AML-193 (cell line): ENCODE data around the gene SLC29A4.
"Not testable (repeated sequence)": the region's sequence is repeated elsewhere in the genome, so short reads cannot be mapped to it uniquely, and the experiment has no call there.

Experiments used
- DNase-seq, 2 experiments: peaks; one replicate each; lab custom pipeline; 2025; lab: John Stamatoyannopoulos, UW

Gene SLC29A4, protein sequence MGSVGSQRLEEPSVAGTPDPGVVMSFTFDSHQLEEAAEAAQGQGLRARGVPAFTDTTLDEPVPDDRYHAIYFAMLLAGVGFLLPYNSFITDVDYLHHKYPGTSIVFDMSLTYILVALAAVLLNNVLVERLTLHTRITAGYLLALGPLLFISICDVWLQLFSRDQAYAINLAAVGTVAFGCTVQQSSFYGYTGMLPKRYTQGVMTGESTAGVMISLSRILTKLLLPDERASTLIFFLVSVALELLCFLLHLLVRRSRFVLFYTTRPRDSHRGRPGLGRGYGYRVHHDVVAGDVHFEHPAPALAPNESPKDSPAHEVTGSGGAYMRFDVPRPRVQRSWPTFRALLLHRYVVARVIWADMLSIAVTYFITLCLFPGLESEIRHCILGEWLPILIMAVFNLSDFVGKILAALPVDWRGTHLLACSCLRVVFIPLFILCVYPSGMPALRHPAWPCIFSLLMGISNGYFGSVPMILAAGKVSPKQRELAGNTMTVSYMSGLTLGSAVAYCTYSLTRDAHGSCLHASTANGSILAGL

DNA sequence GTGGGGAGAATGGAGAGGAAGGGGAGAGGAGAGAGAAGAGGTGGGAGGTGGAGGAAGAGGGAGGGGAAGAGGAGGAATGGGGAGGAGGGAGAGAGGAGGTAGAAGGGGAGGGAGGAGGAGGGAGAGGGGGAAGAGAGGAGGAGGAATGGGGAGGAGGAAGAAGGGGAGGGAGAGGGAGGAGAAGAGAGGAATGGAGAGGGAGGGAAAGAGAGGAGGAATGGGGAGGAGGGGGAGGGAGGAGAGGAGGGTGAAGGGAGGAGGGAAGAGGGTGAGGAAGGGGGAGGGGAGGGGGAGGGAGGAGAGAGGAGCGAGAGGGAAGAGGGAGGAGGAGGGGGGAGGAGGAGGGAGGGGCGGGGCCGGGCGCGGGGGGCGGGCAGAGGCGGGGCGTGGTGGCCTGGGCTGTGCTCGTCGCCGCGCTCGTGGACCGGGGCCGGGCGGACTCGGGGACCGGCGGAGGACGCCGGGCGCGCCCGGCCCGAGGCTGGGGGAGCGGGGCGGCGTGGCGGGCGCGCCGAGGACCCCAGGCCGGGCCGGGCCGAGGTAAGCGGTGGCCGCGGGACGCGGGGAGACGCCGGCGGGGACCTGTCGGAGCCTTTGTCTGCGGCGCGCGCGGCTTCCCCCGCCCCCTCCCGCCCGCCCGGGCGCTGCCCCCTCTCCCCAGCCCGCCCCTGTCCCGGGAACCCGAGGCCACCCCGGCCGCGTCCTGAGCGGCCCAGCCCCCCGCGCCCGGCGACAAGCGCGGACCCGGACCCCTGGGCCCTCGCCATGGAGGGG lies at the start of gene SLC29A4:
SLC29A4 (plus strand) TSS at position 401 of the 774 bp plus-strand sequence. CDS start 4,874 bp downstream, outside the sequence.
- no peak for DNase-seq

DNA sequence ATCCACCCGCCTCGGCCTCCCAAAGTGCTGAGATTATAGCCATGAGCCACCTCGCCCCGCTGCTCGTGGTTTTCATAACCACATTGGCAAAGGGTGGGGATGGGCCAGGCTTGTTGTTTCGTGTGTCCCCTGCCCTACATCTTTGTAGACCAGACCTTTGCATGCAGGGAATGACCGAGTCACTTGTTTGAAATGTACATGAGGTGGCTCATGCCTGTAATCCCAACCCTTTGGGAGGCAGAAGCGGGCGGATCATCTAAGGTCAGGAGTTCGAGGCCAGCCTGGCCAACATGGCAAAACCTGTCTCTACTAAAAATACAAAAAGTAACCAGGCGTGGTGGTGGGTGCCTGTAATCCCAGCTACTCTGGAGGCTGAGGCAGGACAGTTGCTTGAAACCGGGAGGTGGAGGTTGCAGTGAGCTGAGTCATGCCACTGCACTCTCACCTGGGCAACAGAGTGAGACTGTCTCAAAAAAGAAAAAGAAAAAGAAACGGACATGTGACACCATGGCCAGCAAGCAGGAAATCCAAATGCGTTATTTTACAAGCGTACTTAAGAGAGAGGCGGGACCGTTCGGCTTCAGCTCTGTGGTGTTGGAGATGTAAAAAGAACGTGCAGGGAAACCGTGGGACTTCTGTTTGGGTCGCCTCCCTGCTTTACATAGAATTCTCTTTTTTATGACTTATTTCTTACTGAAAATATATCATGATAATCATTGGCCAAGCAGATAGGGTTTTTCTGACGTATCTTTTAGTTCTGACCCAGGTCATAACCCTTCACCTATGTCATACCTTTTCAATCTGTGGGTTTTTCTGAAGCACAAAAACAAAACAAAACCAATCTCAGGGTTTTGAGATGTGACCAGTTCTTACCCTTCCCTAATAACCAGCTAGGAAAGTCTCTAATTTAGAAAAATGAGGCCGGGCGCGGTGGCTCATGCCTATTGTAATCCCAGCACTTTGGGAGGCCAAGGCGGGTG lies 47.6 kb upstream of the SLC29A4 start:
- no peak for DNase-seq

DNA sequence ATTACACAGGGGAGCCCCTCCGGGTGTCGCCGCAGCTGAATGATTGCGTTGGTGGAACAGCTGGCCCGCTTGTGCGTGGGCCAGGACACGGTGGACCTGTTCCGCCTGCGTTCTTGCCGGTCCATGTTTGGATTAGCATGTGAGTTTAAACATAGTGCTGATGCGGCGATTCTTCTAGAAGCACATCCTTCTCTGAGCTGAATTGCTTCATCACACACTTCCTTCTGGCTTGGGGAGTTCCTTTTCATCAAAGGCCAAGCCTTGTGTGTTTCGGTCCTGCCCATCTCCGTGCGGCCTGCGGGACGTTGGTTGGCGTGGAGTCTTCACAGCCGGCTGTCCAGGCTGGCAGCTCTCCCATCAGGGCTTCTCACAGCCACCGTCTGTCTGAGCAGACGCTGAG lies 45.5 kb upstream of the SLC29A4 start:
- peak; percentile 72 for DNase-seq

DNA sequence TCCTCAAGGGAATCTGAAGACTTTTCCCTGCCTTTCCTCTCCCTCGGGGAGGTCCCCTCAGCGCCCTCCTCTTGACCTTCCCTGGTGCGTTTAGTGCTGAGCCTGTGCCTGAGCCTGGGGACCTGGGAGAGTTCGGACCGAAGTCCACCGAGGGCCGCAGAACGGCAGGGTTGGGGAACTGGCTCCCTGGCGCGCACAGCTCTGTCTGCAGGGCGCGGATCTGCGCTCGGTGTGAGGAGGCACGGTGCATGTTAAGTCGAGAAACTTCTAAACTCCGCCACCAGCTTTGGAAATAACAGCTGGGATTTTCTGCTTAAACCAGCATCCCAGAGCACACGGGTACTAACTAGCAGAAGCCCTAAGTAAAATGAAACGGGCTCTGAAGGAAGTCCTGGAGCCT lies 44.2 kb upstream of the SLC29A4 start:
- DNase-seq, result no peak

DNA sequence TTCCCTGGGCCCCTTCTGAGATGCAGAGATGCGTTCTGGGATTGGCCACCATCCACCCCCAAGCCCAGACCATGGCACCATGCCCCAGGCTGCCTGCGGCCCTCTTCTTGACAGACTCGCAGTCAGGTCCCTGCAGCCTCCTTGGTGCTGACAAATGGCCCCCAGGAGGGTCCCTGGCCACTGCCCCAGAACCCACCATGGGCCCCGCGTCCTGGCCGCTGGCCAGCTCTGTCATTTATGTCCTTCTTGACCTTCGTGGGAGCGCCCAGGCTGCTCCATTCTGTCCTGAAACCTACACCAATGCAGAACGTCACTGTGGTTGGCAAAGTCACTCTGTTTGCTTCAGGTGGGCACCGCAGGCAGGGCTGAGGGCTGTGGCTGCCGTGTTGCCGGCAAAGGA lies 39.5 kb upstream of the SLC29A4 start:
- no peak for DNase-seq

DNA sequence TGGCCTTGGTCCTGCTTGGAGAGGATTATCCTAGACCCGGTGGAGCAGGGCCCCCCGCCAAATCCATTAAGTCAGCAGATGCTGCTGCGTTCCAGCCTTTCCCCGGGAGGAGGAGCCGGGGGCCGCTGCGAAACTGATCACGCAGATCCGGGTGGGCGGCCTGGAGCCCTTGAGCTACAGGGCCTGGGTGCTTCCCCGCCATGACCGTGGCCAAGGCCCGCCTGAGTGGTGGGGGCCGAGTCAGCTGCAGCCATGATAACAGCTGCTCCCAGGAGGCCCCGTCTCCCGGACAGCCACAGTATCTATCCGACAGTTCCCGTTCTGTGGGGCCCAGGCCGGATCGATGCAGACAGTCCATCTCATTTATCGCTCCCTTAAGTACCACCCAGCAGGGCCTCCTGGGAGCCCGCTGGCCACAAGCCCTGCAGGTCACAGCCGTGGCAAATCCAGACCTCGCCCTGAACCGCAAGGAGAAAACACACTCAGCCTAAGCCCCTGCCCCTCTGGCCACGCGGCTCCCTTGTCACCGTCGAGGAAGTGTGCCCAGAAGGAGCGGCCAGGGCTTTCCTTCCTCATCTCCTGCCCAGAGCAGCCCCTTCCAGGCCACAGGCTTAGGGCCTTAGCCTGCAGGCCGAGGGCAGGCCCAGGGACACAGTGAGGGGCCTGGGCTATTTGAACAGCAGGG lies 34.4 kb upstream of the SLC29A4 start:
- no peak for DNase-seq

DNA sequence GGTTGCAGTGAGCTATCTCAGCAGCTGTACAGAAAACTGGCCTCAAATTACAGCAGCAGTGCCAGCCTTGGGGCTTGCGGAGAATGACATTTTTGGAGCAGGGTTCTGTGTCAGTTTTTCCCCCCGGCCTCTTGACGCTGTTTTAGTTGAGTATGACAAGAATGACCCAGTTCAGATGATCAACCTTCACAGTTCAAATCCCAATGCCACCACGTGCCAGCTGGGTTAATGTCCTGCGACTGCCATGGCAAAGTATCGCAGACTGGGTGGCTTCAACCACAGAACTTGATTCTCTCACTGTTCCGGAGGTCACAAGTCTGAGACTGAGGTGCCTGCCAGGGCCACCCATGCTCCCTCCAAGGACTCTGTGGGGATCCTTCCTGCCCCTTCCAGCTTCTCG lies 32.0 kb upstream of the SLC29A4 start:
- DNase-seq, result not testable (repeated sequence)

DNA sequence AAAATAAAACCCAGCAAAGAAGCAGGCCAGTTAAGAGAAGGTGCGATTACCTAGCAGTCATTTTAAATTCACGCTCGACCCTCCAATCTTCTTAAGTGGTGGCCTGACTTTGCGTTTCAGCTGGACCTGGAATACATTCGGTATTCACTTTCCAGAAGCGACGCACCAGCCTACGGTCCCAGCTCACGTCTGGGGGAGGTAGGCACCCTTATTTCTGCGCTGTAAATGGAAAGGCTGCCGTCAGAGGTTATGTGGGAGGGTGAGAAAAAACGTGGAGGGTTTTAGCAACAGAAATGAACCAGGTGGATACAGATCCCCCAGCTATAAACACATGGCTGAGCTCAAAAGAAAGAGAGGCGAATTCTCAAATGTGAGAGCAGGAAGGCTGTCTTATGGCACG lies 29.2 kb upstream of the SLC29A4 start:
- DNase-seq, result not testable (repeated sequence)

DNA sequence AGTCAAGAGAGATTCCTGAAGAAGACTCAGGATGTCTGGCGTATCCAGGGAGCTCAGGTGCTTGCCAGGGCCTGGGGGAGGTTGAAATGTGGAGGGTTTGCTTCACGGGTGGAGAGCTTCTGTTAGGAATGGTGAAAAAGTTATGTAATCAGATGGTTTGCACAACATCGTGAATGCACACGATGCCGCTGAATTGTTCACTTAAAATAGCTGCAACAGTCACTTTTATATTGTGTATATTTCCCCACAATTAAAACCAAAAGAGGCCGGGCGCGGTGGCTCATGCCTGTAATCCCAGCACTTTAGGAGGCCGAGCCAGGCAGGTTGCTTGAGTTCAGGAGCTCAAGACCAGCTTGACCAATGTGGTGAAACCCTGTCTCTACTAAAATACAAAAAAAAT lies 28.4 kb upstream of the SLC29A4 start:
- not testable (repeated sequence) for DNase-seq

DNA sequence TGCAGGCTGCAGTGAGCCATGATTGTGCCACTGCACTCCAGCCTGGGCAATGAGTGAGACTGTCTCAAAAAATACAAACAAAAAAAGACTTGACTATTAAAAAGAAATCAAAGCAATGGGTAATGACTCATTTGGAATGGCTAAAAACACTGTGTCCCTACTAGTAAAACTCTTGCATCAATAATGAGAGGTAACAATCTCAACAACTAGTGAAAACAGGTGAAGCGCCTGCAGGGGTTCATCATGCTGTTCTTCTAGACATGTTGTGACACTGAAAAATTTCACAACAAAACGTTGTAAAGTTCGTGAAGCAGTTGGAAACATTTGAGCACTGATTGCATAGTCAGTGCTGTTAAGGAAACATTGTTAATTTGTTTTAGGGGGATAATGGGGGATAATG lies 26.9 kb upstream of the SLC29A4 start:
- DNase-seq, result no peak

DNA sequence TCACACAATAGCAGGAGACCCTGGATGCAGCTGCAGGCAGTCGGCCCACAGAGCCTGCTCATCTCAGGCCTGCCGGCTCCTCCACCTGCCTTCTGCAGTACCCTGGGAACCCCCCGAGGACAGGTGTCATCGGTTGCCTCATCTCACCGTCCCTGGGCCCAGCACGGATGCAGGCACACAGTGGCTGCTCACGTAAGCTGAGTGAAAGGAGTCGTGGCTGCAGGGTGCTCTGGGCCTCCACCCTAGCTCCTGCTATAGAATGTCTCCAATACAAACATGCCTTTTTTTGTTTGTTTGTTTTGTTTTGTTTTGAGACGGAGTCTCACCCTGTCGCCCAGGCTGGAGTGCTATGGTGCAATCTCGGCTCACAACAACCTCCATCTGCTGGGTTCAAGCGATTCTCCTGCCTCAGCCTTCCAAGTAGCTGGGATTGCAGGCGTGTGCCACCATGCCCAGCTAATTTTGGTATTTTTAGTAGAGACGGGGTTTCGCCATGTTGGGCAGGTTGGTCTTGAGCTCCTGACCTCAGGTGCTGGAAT lies 22.1 kb upstream of the SLC29A4 start:
- not testable (repeated sequence) for DNase-seq

DNA sequence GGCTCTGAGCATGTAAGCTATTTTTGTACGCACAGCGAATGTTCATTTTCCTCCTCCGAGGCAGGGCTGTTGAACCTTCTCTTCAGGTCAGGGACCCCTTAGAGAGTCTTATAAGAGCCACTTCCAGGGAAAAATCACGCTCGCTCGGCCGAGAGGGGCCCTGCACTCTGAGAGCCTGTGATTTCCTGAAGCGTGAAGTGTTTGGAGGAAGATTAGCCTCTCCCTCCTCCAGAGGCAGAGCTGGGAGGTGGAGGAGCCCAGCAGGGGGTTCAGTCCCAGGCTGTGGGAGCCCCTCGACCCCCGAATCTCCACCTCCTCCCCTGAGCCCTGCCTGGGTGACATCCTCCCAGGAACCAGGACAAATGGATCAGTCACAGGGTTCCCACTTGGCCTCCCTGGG lies 19.7 kb upstream of the SLC29A4 start:
- DNase-seq, result not testable (repeated sequence)

DNA sequence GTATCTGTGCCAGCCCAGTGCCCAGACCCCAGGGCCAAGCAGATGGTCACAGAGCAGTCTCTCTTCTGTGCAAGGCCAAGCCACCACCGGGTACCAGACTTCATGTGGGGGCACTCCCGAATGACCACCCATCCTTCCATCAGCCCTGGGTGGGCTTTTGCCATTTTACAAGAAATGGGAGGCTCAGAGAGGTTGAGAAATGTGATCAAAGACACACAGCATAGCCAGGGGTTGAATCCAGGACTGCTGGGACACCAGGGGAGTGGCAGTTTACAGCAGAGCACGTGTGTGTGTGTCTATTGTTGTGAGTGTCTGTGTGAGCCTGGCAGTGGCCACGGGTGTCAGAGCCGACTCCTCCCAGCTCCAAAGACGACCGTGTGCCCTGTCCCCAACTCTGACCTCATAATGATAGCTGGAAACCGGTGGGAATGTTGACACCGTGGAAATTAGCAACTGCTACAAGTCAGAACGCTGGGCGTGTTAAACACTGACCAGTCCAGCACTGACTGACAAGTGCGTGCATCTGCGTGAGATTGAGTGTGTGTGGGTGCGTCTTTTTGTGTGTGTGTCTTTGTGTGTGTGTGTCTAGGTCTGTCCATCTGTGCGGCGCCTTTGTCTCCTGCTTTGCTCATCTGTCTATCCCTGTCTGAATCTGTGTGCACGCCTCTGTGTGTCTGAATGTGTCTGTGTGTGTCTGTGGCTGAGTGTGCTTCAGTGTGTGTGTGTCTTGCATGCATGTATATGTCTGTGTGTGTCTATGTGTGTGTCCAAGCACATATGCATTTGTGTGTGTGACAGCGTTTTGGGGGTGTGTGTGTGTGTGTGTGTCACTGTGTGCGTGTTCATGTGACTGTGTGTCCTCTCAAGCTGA lies 17.2 kb upstream of the SLC29A4 start:
- DNase-seq, result no peak

DNA sequence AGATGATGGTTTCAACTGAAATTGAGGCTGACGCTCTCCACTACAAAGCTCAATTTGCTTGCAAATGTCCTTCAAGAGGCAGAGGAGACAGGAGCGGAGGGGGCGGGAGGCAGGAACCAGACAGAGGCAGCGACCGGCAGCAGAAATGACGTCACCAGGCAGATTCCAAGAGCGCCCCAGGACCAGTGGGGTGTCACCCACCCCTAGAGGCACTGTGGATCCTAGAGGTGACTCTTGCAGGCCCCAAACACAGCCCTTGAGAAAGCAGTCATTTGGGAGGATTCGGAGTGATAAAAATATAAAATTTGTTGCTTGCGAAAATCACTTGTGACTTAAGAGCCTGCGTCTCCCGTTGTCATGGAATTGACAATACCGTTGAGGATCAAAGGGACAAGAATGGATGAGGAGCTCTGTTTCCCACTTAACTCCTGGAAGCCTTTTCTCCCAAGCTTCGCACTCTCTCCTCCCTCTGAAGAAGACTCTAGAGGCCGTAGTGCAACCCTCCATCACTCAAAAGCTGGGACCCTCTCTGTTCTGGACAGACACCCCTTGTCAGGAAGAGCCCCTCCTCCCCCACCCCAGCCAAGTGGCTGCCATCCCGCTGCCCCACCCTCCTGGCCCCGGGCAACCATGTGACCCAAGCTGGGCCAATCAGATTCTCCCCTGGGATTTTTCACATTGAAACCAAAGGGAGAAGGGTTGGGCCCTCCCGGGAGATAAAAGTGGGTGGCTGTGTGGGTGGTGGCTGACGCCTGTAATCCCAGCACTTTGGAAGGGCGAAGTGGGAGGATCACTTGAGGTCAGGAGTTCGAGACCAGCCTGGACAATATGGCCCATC lies 16.3 kb upstream of the SLC29A4 start:
- no peak for DNase-seq

DNA sequence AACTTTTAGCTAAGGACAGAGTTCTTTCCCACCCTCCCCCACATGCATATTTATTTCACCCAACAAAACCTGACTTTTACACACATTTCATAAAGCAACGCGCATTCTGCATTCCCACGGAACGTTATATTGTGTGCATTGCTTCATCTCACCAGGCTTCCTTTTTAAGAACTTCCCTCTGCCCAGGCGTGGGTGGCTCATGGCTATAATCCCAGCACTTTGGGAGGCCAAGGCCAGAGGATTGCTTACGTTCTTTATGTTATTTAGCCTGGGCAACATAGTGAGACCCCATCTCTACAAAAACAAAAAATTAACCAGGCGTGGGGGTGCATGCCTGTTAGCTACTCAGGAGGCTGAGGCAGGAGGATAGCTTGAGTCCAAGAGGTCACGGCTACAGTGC lies 14.9 kb upstream of the SLC29A4 start:
- peak; percentile 10 to 28 for DNase-seq

DNA sequence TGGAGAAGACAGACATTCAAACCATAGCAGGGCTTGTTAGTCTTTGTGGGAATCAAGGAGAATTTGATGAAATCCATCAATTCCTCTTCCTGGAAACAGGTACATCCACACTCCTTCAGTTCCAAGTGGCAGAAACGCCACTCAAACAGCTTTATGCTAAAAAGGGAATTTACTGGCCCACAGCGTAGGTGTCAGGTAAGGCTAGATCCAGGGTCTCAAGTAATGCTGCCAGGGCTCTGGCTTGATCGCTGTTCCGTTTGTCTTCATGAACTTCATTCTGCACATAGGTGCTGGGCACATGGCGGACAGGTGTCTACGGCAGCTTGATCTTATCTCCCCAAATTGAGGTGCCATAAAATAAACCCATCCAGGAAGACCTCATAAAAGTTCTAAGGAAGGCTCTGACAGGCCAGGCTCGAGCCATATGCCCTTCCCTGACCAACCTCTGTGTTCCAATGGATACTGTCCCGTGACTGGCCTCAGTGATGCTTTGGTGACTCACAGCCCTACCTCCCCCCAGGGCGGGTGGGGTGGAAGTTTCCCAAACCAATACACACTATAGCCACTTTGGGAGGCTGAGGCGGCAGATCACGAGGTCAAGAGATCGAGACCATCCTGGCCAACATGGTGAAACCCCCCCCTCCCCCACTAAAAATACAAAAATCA lies 12.6 kb upstream of the SLC29A4 start:
- DNase-seq, result not testable (repeated sequence)

DNA sequence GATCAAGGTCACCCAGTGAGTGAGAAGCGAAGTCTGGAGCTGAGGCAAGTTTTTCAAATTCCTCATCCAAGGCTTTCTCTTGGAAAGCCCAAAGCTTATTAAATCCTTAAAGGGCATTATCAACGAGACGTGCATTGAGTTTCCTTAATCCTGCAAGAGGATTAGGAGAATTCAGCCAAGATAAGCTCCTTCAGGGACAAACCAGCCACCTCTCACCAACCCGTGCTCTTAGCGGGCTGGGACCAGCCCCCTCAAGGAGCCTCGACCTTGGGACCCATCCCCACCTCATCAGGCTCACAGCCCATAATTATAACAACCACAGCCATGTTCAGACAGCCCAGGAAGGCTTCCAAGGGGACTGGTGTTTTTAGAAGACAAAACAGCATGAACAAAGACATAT lies 12.0 kb upstream of the SLC29A4 start:
- DNase-seq, result no peak

DNA sequence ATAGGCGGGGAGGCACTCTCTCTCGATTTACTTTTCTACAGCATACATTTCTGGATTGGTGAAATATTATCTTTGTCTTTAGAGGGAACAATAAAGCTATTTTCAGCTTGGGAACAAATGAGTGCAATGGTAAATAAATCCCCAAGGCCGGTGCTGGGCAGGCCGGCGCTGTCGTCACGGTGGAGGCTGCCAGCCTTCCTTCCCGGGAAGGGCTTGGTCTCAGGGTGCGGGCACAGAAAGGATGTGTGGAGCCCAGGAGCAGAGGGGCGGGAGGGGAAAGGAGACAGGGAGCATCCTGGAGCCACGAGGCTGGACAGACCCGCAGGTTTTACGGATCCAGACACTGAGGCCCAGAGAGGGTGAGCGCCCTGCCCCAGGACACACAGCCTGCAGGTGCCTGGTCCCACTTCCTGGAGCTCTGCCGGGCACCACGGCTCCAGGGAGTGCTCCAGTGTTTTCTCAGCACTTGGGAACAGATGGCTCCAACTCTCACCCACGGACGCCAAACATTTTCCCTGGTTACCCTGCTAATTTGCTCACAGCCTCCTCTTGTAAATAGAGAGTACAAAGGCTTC lies 8.8 kb upstream of the SLC29A4 start:
- not testable (repeated sequence) for DNase-seq
